HG02884 (cell line): Measurements from ENCODE around the gene SNRPA.
"Not testable (repeated sequence)": the region's sequence is repeated elsewhere in the genome, so short reads cannot be mapped to it uniquely, and the experiment has no call there.

ENCODE experiments used
- ATAC-seq: cut with Tn5 transposase; IDR thresholded peaks from one replicate; pipeline ENCODE4 v1.9.1; 2021; ENCODE audit warnings: mild to moderate bottlenecking, moderate library complexity; ENCODE audit not compliant: unreplicated experiment

SNRPA gene

DNA sequence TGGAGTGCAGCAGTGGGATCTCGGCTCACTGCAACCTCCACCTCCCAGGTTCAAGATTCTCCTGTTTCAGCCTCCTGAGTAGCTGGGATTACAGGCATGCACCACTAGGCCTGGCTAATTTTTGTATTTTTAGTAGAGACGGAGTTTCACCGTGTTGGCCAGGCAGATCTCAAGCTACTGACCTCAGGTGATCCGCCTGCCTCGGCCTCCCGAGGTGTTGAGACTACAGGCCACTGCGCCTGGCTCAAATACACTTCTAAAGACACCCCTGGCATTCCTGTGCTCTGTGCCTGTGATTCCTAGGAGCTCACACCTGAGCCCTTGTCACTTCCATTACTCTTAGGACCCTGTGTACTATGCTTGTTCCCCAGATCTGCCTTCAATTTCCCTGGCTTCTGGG is 61.6 kb downstream of the SNRPA start:
- not testable (repeated sequence) for ATAC-seq

DNA sequence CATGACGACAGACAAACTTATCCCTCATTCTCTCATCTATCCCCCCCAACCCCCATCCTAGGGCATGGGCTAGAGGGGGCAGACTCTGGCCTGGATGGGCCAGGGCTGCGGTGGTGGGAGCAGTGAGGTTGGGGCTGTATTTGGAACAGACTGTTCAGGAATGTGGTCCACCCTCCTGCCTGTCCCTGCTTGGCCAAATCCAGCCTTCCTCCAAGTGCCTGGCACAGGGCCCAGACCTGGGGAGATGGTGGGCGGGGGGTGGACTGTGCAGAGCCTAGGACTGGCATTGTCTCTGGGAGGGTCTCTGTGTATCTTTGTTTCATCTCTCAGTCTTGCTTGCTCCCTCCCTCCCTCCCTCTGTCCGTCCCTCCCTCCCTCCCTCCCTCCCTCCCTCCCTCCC is 62.2 kb downstream of the SNRPA start:
- no peak for ATAC-seq
